HepG2 (cell line): ENCODE data around the gene CDC26. TPM values are rescaled to one million over a fixed set of nuclear protein-coding genes. Genes with fewer than 3 reads are reported as not detected.

ENCODE experiments used
- ATF5 ChIP-seq: sonication (generic); formaldehyde crosslinking; IDR thresholded peaks from 2 replicates; pipeline ENCODE4 v1.4.0; 2020; ENCODE audit warnings: mild to moderate bottlenecking, low read depth, missing genetic modification reagents
- FOXJ3 ChIP-seq: sonication (generic); formaldehyde crosslinking; IDR thresholded peaks from 2 replicates; pipeline ENCODE4 v1.4.0; 2020; ENCODE audit warnings: missing genetic modification reagents, mild to moderate bottlenecking, borderline replicate concordance
- GPBP1L1 ChIP-seq: sonication (generic); formaldehyde crosslinking; IDR thresholded peaks from 2 replicates; pipeline ENCODE4 v1.5.0; 2020; ENCODE audit warnings: mild to moderate bottlenecking, missing genetic modification reagents
- HOXA7 ChIP-seq: sonication (generic); formaldehyde crosslinking; IDR thresholded peaks from 2 replicates; pipeline ENCODE4 v1.8.1; 2022; ENCODE audit warnings: mild to moderate bottlenecking, missing genetic modification reagents, moderate library complexity
- KDM2A ChIP-seq: sonication (generic); formaldehyde crosslinking; IDR thresholded peaks from 2 replicates; pipeline ENCODE4 v1.4.0; 2020; ENCODE audit warnings: low read depth, missing genetic modification reagents, borderline replicate concordance
- NFE2 ChIP-seq: sonication (generic); formaldehyde crosslinking; IDR thresholded peaks from 2 replicates; pipeline ENCODE4 v1.4.0; 2020; ENCODE audit warnings: missing genetic modification reagents
- NRL ChIP-seq: sonication (generic); formaldehyde crosslinking; IDR thresholded peaks from 2 replicates; pipeline ENCODE4 v1.5.0; 2020; ENCODE audit warnings: missing genetic modification reagents, mild to moderate bottlenecking, moderate library complexity, borderline replicate concordance
- PRDM4 ChIP-seq: sonication (generic); formaldehyde crosslinking; IDR thresholded peaks from 2 replicates; pipeline ENCODE4 v1.9.0; 2021; ENCODE audit warnings: missing genetic modification reagents, borderline replicate concordance
- SNAPC5 ChIP-seq: sonication (generic); formaldehyde crosslinking; IDR thresholded peaks from 2 replicates; pipeline ENCODE4 v1.8.1; 2023; ENCODE audit warnings: mild to moderate bottlenecking, missing genetic modification reagents, borderline replicate concordance
- TRIM24 ChIP-seq: sonication (generic); formaldehyde crosslinking; IDR thresholded peaks from 2 replicates; pipeline ENCODE4 v1.8.0; 2022; ENCODE audit warnings: mild to moderate bottlenecking, missing genetic modification reagents
- XBP1 ChIP-seq: sonication (generic); formaldehyde crosslinking; IDR thresholded peaks from 2 replicates; pipeline ENCODE4 v1.5.0; 2020; ENCODE audit warnings: missing genetic modification reagents
- ZBTB14 ChIP-seq: sonication (generic); formaldehyde crosslinking; IDR thresholded peaks from 2 replicates; pipeline ENCODE4 v1.4.0; 2020; ENCODE audit warnings: missing genetic modification reagents
- ZBTB2 ChIP-seq: sonication (generic); formaldehyde crosslinking; IDR thresholded peaks from 2 replicates; pipeline ENCODE4 v1.8.0; 2022; ENCODE audit warnings: low read depth, missing genetic modification reagents
- ZNF317 ChIP-seq: sonication (generic); formaldehyde crosslinking; IDR thresholded peaks from 2 replicates; pipeline ENCODE4 v1.5.0; 2020; ENCODE audit warnings: mild to moderate bottlenecking, missing genetic modification reagents
- ZNF432 ChIP-seq: sonication (generic); formaldehyde crosslinking; IDR thresholded peaks from 2 replicates; pipeline ENCODE4 v1.5.0; 2020; ENCODE audit warnings: missing genetic modification reagents, mild to moderate bottlenecking, borderline replicate concordance
- ZNF484 ChIP-seq: sonication (generic); formaldehyde crosslinking; IDR thresholded peaks from 2 replicates; pipeline ENCODE4 v1.5.1; 2020; ENCODE audit warnings: mild to moderate bottlenecking, low read depth, missing genetic modification reagents, borderline replicate concordance
- ZNF652 ChIP-seq: IDR thresholded peaks from 2 replicates; pipeline ENCODE4 v1.6.1; 2016; ENCODE audit warnings: low read depth, borderline replicate concordance
- ZNF781 ChIP-seq: sonication (generic); formaldehyde crosslinking; IDR thresholded peaks from 2 replicates; pipeline ENCODE4 v1.5.1; 2020; ENCODE audit warnings: borderline replicate concordance, mild to moderate bottlenecking, missing genetic modification reagents; ENCODE audit errors: not compliant biosample characterization
- ZNF850 ChIP-seq: sonication (generic); formaldehyde crosslinking; conservative IDR thresholded peaks from 2 replicates; pipeline ENCODE4 v1.9.0; 2021; ENCODE audit warnings: mild to moderate bottlenecking, missing genetic modification reagents
- polyA plus RNA-seq, 8 experiments: library from polyadenylated mRNA; depleted of rRNA in 3 of 8; stranded (reverse) in 7 of 8; unstranded in 1 of 8; fragments of >200 nt; fragmentation: Illumina TruSeq in 4 of 8; extraction: Trizol in 4 of 8; gene quantifications; 2 replicates each; pipeline versions ENCODE4 v1.2.1 to v1.2.3, GENCODE V29; 2011 to 2016; ENCODE audit warnings: low read depth in 4 of 8, missing spikeins in 1 of 8, mixed read lengths in 1 of 8; ENCODE audit not compliant: insufficient read depth in 1 of 8
- total RNA-seq, 5 experiments: library from RNA; depleted of rRNA; stranded (reverse); fragments of >200 nt; fragmentation: Illumina TruSeq; extraction: Trizol; gene quantifications; 2 replicates each; pipeline ENCODE4 v1.2.3, GENCODE V29; 2016; ENCODE audit warnings: low read depth in 1 of 5

The CDC26 gene
- total and polyA plus RNA-seq, 2 of the 13 experiments (the other 11 are each of a cell fraction or from before 2014, with no cell fraction given): 26.6 to 57.9 TPM

GRCh38 chr9:113275157-113276131 lies at the start of gene CDC26, which contains the start of gene PRPF4 (continued):
- TF ChIP-seq HOXA7 (CRISPR knock-in tag) (no peak), ZNF850 (CRISPR knock-in tag) (no peak), GPBP1L1 (no peak), ZNF432 (no peak), KDM2A (CRISPR knock-in tag) (peak; percentile 84; the same call in 1 of the 2 replicates), PRDM4 (CRISPR knock-in tag) (no peak), SNAPC5 (CRISPR knock-in tag) (no peak), XBP1 (CRISPR knock-in tag) (no peak), NFE2 (no peak), ATF5 (no peak), ZBTB14 (CRISPR knock-in tag) (0 out of 2 replicates have a peak, but pooled peaks have one; percentile 29), ZNF484 (no peak), ZBTB2 (no peak), TRIM24 (no peak), ZNF781 (no peak), NRL (CRISPR knock-in tag) (0 out of 2 replicates have a peak, but pooled peaks have one; percentile 71), ZNF652 (no peak), FOXJ3 (CRISPR knock-in tag) (no peak; the same call in 1 of the 2 replicates), ZNF317 (CRISPR knock-in tag) (no peak; the same call in 1 of the 2 replicates)
